ENCODE data around the gene AGK.

AGK gene

GRCh38 chr7:141648276-141649114, 97.3 kb downstream of the AGK start:
- DNase-seq (ENCODE audit: low read depth), result no peak

- DNase-seq (ENCODE audit: low read depth), result no peak
These were observed 98.1 kb downstream of the AGK start for GRCh38 chr7:141649137-141649864.

GRCh38 chr7:141649865-141650634, 98.8 kb downstream of the AGK start:
- peak; percentile 79 for DNase-seq (ENCODE audit: low read depth)

GRCh38 chr7:141651417-141651816, 100.2 kb downstream of the AGK start:
- no peak for DNase-seq (ENCODE audit: low read depth)

GRCh38 chr7:141652691-141653090, 101.5 kb downstream of the AGK start:
- no peak for DNase-seq (ENCODE audit: low read depth)

GRCh38 chr7:141654551-141654950, 103.3 kb downstream of the AGK start:
- peak; percentile 65 for DNase-seq (ENCODE audit: low read depth)

- DNase-seq (ENCODE audit: low read depth), result no peak
These were observed 108.3 kb downstream of the AGK start for GRCh38 chr7:141659501-141659900.

- DNase-seq (ENCODE audit: low read depth), result no peak
These were observed 109.0 kb downstream of the AGK start for GRCh38 chr7:141660259-141660658.

- DNase-seq (ENCODE audit: low read depth), result no peak
These were observed 112.1 kb downstream of the AGK start for GRCh38 chr7:141663081-141663849.

GRCh38 chr7:141664450-141664849, 113.2 kb downstream of the AGK start:
- DNase-seq (ENCODE audit: low read depth), result no peak

- DNase-seq (ENCODE audit: low read depth), result no peak
These were observed 114.2 kb downstream of the AGK start for GRCh38 chr7:141665208-141666035.

- no peak for DNase-seq (ENCODE audit: low read depth)
These were observed 114.9 kb downstream of the AGK start for GRCh38 chr7:141666071-141666470.

- DNase-seq (ENCODE audit: low read depth), result no peak
These were observed 117.6 kb downstream of the AGK start for GRCh38 chr7:141668853-141669252.

- no peak for DNase-seq (ENCODE audit: low read depth)
These were observed 120.7 kb downstream of the AGK start for GRCh38 chr7:141671705-141672496.

- DNase-seq (ENCODE audit: low read depth), result no peak
These were observed 122.1 kb downstream of the AGK start for GRCh38 chr7:141673346-141673745.

- DNase-seq (ENCODE audit: low read depth), result no peak
These were observed 123.0 kb downstream of the AGK start for GRCh38 chr7:141674171-141674671.

GRCh38 chr7:141674702-141675101, 123.5 kb downstream of the AGK start:
- no peak for DNase-seq (ENCODE audit: low read depth)

- no peak for DNase-seq (ENCODE audit: low read depth)
These were observed 124.4 kb downstream of the AGK start for GRCh38 chr7:141675436-141676215.

GRCh38 chr7:141676618-141677017, 125.4 kb downstream of the AGK start:
- DNase-seq (ENCODE audit: low read depth), result no peak

All from ELR (cell line).